HEK293T (cell line): Measurements from ENCODE around the gene NOTCH3.
A peak's percentile ranks its signal among the peaks of the same experiment; 100 is the strongest.

Source experiments
- CTCF ChIA-PET: fragments of 350-600 bp; formaldehyde crosslinking; extraction: SDS; loops from one replicate; lab custom pipeline; 2021; ENCODE audit warnings: antibody characterized with exemption, inconsistent platforms; lab: Yijun Ruan, JAX
- POLR2A ChIA-PET: fragments of 350-600 bp; formaldehyde crosslinking; extraction: SDS; loops from one replicate; lab custom pipeline; 2020; ENCODE audit warnings: antibody characterized with exemption, inconsistent platforms; lab: Yijun Ruan, JAX
- DNase-seq: peaks from one replicate; pipeline ENCODE4 v3.0.0; 2012; ENCODE audit warnings: mixed read lengths; ENCODE audit errors: extremely low spot score
- ARNT ChIP-seq: fragments of 450-650 bp; IDR thresholded peaks from 2 replicates; pipeline ENCODE4 v1.6.1; 2017; ENCODE audit warnings: mild to moderate bottlenecking
- BHLHE40 ChIP-seq: fragments of 450-650 bp; IDR thresholded peaks from 2 replicates; pipeline ENCODE4 v1.6.1; 2016; ENCODE audit warnings: mild to moderate bottlenecking, moderate library complexity, borderline replicate concordance
- CTBP1 ChIP-seq: fragments of 450-650 bp; IDR thresholded peaks from 2 replicates; pipeline ENCODE4 v1.6.1; 2016; ENCODE audit warnings: borderline replicate concordance
- ELF4 ChIP-seq: fragments of 450-650 bp; IDR thresholded peaks from 2 replicates; pipeline ENCODE4 v1.6.1; 2017; ENCODE audit warnings: antibody characterized with exemption
- FOXA1 ChIP-seq: fragments of 450-650 bp; IDR thresholded peaks from 2 replicates; pipeline ENCODE4 v1.6.1; 2016; ENCODE audit warnings: mild to moderate bottlenecking
- FOXK2 ChIP-seq: fragments of 450-650 bp; IDR thresholded peaks from 2 replicates; pipeline ENCODE4 v1.6.1; 2016; ENCODE audit warnings: mild to moderate bottlenecking
- FOXM1 ChIP-seq: fragments of 450-650 bp; IDR thresholded peaks from 2 replicates; pipeline ENCODE4 v1.6.1; 2017; ENCODE audit warnings: mild to moderate bottlenecking, borderline replicate concordance
- HDGF ChIP-seq: fragments of 450-650 bp; IDR thresholded peaks from 2 replicates; pipeline ENCODE4 v1.6.1; 2017; ENCODE audit warnings: antibody characterized with exemption, borderline replicate concordance
- L3MBTL2 ChIP-seq: fragments of 450-650 bp; conservative IDR thresholded peaks from 2 replicates; pipeline ENCODE4 v1.6.1; 2016; ENCODE audit warnings: mild to moderate bottlenecking
- LEF1 ChIP-seq: fragments of 450-650 bp; IDR thresholded peaks from 2 replicates; pipeline ENCODE4 v1.6.1; 2017; ENCODE audit warnings: mild to moderate bottlenecking, borderline replicate concordance
- NFRKB ChIP-seq: fragments of 450-650 bp; IDR thresholded peaks from 2 replicates; pipeline ENCODE4 v1.6.1; 2016; ENCODE audit warnings: mild to moderate bottlenecking, moderate library complexity
- SP1 ChIP-seq: fragments of 450-650 bp; IDR thresholded peaks from 2 replicates; pipeline ENCODE4 v1.6.1; 2017
- SUZ12 ChIP-seq: fragments of 450-650 bp; IDR thresholded peaks from 2 replicates; pipeline ENCODE4 v1.6.1; 2016; ENCODE audit warnings: mild to moderate bottlenecking
- TARDBP ChIP-seq: fragments of 450-650 bp; IDR thresholded peaks from 2 replicates; pipeline ENCODE4 v1.6.1; 2016
- ZNF384 ChIP-seq: fragments of 450-650 bp; IDR thresholded peaks from 2 replicates; pipeline ENCODE4 v1.6.1; 2016
- TF ChIP-seq, protein P1 (sequence below): fragments of 450-650 bp; IDR thresholded peaks from 2 replicates; pipeline ENCODE4 v1.6.1; 2016

The NOTCH3 gene

DNA sequence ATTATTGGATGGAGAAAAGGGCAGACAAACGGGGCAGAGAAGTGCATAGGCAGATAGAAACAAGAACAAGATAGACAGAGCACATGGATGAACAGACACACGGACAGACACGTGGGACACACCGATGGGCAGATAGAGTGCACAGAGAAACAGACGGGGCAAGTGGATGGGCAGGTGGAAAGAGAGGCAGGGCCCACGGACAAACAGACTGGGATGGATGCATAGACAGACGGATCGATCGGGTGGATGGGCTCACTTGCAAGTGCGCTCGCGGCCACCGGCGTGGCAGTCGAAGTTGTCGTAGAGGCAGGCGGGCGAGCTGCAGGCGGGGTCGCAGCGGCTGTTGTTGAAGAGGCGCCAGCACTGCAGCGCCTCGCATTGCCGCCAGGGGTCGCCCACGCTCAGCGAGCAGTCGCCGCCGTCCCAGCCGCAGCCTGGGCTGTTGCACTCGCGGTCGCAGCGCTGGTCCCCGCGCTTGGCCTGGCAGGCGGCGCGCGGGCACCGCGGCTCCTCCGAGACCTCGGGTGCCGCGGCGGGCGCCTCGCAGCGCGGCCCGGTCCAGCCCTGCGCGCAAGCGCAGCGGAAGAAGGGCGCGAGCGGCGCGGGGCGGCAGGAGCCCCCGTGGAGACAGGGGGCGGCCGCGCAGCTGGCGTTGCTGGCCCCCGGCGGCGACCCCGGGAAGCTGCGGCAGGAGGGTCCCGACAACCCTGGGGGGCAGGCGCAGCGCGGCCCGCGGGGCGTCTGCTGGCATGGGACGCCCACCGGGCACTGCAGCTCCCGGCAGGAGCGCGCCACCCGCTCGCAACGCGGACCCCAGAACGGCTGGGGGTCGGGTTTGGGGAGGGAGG lies 23.3 kb downstream of the NOTCH3 start:
- TF ChIP-seq LEF1 (peak; percentile 69; the same call in 1 of the 2 replicates), ARNT (0 out of 2 replicates have a peak, but pooled peaks have one; percentile 12), FOXM1 (no peak), L3MBTL2 (0 out of 2 replicates have a peak, but pooled peaks have one; percentile 24)
- ChIA-PET POLR2A (no interaction called here), CTCF (interaction anchor here (0.9 to 1.7 kb wide), 5 partner anchors 14 to 201 kb away, joined by 3 to 5 read pairs (median 3); no protein-coding TSS in a partner anchor)
- DNase-seq: peak; percentile 93

DNA sequence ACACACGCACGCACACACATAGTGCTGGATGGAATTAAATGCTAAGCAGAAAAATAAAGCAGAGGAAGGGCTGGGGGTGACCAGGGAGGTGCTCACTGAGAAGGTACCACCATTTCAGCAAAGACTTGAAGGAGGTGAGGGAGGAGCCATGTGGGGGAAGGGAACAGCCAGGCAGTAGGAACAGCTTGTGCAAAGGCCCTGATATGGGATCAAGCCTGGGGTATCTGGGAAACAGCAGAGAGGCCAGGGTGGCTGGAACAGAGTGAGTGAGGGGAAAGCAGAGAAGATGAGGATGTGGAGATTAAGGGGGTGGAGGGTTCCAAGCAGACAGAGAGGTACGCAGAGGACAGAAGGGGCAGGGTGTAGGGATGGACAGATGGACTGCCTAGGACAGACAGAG lies 25.2 kb downstream of the NOTCH3 start:
- TF ChIP-seq, protein P1, sequence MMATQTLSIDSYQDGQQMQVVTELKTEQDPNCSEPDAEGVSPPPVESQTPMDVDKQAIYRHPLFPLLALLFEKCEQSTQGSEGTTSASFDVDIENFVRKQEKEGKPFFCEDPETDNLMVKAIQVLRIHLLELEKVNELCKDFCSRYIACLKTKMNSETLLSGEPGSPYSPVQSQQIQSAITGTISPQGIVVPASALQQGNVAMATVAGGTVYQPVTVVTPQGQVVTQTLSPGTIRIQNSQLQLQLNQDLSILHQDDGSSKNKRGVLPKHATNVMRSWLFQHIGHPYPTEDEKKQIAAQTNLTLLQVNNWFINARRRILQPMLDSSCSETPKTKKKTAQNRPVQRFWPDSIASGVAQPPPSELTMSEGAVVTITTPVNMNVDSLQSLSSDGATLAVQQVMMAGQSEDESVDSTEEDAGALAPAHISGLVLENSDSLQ: no peak
- ChIA-PET CTCF (no interaction called here), POLR2A (no interaction called here)
- no peak for DNase-seq

DNA sequence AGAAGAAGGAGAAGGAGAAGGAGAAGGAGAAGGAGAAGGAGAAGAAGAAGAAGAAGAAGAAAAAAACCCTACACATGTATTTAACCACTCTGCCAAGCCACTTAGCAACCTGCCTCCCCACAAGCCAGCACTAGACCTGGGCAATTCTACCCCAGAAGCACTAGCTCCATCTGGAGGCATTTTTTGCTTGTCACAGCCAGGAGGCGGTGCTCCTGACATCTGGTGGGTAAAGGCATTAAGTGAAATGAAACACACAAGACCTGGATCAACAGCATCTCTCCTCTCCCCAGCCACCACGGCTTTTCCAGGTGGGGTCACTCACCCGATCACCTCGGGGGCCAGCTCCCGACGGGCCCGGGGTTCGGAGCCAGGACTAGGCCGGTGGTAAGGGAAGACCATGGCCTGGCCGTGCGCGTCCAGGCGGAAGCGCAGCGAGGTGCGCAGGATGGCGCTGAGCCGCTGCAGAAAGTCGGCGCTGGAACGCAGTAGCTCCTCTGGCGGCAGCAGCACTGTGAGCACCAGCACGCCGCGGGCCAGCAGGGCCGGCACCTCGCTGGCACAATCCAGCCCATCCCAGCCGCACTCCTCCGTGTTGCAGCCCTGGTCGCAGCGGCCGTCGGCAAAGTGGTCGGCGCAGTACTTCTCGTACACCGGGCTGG lies 26.9 kb downstream of the NOTCH3 start:
- TF ChIP-seq FOXM1: no peak
- no peak for TF ChIP-seq ARNT
- no peak for TF ChIP-seq SP1
- no peak for TF ChIP-seq LEF1
- no peak for TF ChIP-seq BHLHE40
- TF ChIP-seq ZNF384: no peak
- TF ChIP-seq TARDBP: no peak
- TF ChIP-seq ELF4: no peak
- TF ChIP-seq SUZ12: no peak
- no peak for TF ChIP-seq CTBP1
- ChIA-PET CTCF (interaction anchor here (1.2 to 1.6 kb wide), 2 partner anchors 13 to 78 kb away, joined by 4 read pairs; no protein-coding TSS in a partner anchor), POLR2A (no interaction called here)
- no peak for DNase-seq

DNA sequence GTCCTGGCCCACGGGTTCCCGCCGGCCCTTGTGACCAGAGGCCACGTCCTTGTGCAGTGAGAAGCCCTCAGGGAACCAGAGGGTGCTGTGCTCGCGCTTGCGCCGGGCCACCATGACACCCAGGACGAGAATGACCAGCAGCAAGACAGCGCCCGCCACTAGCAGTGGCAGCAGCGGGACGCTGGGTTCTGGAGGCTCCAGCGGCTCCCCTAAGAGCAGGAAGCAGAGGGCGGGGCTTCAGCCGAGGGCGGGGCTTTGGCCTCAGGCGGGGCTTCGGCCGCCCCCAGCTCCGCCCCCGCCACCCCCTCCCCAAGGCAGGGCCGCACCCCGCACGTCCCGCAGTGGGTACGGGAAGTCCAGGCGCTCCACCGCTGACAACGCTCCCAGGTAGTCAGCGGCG lies 30.4 kb downstream of the NOTCH3 start:
- TF ChIP-seq SP1 (no peak), FOXK2 (no peak), BHLHE40 (no peak), ZNF384 (no peak), TARDBP (no peak), FOXA1 (no peak), ARNT (no peak), FOXM1 (no peak), HDGF (no peak), LEF1 (no peak), CTBP1 (no peak), ELF4 (no peak), NFRKB (no peak), L3MBTL2 (no peak), SUZ12 (no peak)
- TF ChIP-seq, protein P1: no peak
- no peak for DNase-seq
- ChIA-PET POLR2A (no interaction called here), CTCF (no interaction called here)

DNA sequence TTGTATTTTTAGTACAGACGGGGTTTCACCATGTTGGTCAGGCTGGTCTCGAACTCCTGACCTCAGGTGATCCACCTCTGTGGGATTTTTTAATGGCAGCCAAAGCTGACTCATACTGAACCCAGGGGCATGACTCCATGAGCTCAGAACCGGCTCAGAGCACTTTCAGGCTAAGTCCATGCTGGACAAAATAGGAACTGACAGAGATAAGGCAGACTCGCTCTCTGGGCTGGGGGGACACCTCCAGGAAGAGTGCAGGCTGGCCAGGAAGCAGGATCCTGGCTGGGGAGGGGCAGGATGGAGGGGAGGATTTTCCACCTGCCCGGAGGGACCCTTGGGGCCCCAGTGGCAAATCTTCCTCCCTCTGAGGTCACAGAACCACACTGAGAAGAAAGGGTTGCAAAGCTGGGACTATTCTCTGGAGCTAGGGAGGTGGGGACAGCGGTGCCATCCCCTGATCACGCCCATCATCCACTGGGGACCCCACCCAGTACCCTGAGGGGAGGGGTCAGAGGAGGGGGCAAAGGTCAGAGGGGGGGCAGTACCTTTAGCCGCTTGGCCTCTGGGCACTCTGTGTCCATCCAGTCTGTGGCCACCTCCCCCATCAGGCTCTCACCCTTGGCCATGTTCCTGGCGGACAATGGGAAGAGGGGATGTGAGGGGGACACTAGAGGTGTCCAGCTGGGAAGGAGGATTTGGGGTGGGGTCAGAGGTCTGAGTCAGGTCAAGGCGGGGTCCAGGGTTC lies 31.1 kb downstream of the NOTCH3 start:
- POLR2A ChIA-PET: no interaction called here
- TF ChIP-seq FOXM1 (no peak), LEF1 (no peak), HDGF (no peak), SP1 (no peak), ELF4 (no peak), FOXA1 (no peak), NFRKB (no peak), FOXK2 (no peak), TARDBP (no peak), CTBP1 (no peak), L3MBTL2 (no peak), BHLHE40 (no peak), ZNF384 (no peak)
- TF ChIP-seq, protein P1: no peak
- no peak for DNase-seq
- CTCF ChIA-PET: no interaction called here

DNA sequence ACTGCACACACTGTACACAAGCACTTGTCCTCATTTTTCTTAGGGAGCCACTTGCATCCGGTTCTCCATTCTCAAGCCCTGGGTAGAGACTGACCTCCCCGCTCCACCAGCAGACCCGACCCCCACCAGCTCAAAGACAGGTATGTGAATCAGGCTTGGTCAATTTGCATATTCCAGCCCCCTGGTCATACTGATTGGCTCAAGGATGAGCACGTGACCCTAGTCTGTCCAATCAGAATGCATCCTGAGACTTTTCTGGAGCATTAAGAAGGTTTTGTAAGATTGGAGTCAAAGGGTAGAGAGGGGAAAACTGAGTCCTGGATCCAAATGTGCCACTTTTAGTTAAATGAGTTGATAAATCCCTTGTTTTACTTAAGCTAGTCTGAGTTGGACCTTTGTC lies 34.1 kb downstream of the NOTCH3 start:
- ChIA-PET POLR2A (no interaction called here), CTCF (no interaction called here)
- TF ChIP-seq CTBP1 (no peak), FOXA1 (no peak), TARDBP (no peak), ARNT (no peak), ELF4 (no peak), FOXM1 (no peak), FOXK2 (no peak), BHLHE40 (no peak), NFRKB (no peak), HDGF (no peak), L3MBTL2 (no peak), ZNF384 (no peak), SUZ12 (no peak), SP1 (no peak), LEF1 (no peak)
- TF ChIP-seq, protein P1: no peak
- DNase-seq: no peak
